B cell (primary cell): ENCODE data around the gene GULP1.

ENCODE experiments used
- CTCF ChIP-seq: fragments of 200-600 bp; IDR thresholded peaks from one replicate; pipeline ENCODE4 v1.8.0; 2022; ENCODE audit warnings: antibody characterized with exemption, mild to moderate bottlenecking
- EZH2 ChIP-seq: IDR thresholded peaks from 2 replicates; pipeline ENCODE4 v1.6.1; 2012; ENCODE audit warnings: borderline replicate concordance, low read depth, mild to moderate bottlenecking, moderate library complexity, low read length; ENCODE audit not compliant: insufficient read depth, poor library complexity, severe bottlenecking

DNA sequence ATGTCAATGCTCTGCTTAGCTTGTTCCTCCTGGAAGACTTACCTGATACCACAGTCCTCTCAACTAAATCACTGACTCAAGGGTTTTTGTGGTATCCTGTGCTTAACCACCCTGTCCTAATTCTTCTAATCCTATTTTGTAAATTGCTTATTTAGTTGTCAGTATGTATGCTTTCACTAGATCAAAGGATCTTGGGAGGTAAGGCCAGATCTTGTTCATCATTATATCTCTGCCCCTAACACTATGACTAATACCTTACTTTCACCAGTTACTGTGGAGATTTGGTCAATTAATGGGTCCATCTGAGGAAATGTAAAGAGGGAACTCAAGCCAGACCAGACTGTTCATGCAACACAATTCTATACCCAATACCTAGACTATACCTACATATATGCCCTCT is 203.2 kb downstream of the GULP1 start:
- TF ChIP-seq CTCF (no peak), EZH2 (no peak)
